HG03108 (cell line): ENCODE data around the gene PLEKHA7.
A peak's percentile ranks its signal among the peaks of the same experiment; 100 is the strongest.

Experiments
- ATAC-seq: cut with Tn5 transposase; IDR thresholded peaks from one replicate; pipeline ENCODE4 v1.9.1; 2021; ENCODE audit warnings: moderate library complexity; ENCODE audit not compliant: unreplicated experiment

Gene PLEKHA7

DNA sequence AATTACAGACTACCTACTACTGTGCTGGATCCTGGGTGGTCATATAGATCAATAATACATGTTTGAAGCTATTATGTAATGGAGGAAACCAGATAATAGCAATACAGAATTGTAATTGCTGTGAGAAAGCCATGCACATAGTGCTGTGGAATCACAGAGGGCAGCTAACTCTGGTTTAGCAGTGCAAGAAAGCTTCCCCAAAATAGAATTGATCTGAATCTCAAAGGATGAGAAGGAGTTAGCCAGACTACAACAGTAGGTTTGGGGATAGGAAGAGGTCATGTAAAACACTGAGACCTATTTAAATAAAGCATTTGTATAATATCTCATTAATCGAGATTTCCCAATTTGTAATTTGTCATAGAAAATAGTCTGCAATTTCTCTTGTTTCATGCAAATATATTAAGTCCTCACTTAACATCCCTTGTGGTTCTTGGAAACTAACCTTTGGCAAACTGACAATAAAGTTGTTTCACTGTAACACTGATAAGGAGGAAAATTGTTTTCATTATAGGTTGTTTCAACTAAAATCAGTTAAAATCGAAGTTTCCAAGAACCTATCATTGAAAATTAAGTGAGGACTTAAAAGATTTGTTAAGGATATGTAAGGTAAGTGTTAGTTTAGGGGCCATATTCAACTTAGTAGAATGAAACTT is 268.1 kb downstream of the PLEKHA7 start:
- ATAC-seq = no peak

DNA sequence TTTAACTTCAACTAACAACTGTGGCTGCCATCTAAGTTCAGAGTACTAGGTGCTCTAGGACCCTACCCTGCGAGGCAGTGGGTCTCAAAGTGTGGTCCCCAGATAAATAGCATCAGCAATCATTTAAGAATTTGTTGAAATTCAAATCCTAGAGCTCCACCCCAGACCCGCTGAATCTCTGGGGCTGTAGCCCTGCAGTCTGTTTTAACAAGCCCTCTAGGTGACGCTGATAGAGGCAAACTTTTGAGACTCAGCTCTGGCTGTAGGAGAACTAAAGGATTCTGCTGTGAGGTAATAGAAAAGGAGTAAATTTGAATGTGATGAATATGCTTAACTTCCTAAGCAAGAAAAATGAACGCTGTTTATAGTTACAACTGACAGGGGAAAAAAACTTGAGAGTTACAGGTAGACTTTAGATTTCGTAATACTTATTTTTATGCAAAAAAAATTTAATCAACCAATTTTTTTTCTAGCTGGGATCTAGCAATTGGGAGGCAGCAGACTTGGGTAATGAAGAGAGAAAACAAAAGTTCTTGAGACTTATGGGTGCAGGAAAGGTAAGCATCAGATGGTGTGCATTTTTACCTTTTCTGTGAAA is 270.0 kb downstream of the PLEKHA7 start:
- ATAC-seq = no peak

DNA sequence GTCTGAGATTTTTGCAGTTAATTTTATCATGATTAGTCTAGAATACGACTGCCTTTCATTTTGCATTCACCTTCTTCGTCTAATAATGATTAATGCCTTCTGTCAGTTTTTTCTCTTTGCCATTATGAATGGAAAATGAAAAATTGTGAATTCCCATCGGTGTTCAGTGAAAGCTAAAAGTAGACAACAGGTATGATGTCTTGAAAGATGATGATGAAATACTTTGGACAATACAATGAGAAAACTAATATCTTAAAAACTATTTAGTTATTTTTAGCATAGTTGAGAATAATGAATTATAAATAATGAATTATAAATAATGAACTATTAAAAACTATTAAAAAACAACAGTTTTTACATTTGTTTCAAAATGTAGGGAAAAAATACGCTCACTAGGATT is 270.7 kb downstream of the PLEKHA7 start:
- no peak for ATAC-seq

DNA sequence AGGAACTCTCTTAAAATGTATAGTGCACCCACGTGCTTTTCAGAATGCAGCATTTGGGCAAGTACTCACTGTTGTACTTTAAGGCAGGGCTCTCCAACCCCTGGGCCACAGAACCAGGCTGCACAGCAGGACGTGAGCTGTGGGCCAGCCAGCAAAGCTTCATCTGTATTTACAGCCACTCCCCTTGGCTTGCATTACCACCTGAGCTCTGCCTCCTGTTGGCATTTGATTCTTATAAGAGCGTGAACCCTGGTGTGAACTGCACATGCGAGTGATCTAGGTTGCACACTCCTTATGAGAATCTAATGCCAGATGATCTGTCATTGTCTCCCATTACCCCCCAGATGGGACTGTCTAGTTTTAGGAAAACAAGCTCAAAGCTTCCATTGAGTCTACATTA is 272.7 kb downstream of the PLEKHA7 start:
- no peak for ATAC-seq

DNA sequence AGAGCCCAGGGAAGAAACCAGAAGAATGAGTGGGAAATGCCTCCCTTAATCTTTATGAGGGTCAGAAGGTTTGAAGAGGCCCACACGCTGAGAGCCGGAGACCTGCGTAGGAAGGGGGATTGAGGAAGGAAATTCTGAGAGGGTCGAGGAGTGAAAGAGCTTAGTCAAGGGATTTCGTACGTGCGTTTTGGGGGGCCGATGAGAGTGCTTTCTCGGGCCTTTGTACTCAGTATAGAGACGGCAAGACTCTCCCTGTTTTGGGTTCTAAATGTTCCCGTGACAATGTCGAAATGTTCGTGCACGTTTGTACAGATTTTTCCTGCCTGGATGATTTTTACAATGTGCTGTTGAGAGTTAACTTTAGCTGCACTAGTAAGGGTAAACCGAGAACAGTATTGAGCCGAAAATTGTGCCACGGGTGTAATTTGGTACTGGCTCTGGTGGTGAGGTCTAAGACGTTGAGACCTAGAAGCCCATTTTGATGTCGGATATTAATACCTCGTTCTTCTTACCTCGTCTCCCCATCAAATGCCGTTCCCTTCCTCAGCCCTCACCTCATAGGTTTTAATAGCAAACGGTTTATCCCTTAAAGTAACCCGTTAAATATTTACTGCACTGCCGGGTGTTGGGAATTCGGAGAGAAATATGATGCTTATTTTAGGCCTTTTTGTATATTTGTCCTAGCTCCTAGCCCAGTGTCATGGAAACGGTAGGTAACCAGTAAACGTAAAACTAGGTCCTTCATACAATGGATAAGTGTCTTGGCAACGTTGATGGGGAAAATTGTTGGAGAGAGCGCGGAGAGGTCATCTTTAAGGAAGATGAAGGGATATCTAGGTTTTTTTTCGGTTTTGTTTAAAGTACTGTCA is 275.0 kb downstream of the PLEKHA7 start:
- ATAC-seq = no peak

DNA sequence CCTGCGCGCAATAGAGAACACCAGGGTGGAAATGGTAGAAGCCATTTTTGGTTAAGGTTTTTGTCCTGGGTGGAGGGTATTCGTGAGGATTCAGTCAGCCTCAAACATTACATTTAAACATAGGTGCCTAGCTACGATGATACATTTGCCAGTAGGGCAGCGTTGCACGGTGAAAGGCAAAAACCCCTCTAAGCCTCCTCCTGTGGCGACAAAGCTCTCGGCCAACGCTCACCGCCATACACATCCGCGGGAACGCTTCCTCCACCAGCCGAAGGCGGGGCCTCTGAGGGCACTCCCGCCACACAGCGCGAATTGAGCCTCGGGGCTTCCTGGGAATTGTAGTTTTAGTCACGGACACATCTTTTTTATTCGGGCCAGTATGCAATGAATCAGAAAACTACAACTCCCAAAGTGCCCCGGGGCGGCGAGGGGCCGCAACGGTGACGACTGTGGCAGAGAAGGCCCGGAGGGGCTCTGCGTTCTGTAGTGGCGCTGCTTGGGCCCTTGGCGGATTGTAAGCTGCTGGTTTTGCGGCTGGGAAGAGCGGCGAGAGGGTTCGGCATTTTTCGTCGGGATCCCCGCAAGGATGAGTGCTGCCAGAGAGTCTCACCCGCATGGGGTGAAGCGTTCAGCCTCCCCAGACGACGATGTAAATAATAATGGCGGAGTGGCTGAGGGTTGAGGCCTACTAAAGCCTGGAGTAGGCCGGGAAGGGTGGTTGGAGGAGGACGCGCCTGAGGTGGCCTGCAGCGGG is 275.8 kb downstream of the PLEKHA7 start, which contains the start of gene C11orf58:
Gene C11orf58 (plus strand): TSS at position 455 of the 754 bp plus-strand sequence. CDS start 132 bp downstream, at position 587.
- ATAC-seq = peak; percentile 99

DNA sequence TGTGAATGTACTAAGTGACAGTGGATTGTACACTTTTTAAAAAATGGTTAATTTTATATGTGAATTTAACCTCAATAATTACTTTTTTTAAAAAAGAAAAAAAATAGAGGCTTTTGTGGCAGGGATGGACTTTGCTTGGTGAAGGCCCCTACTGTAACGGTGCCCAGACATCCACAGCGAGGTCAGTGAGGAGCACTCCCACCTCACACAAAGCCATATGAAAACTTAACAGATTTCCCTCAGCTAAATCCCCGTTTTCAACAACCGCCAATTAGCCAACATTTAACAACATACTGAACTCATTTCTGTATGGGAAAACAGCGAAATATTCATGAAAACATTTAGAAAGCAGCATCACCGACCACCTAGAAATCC is 276.4 kb downstream of the PLEKHA7 start:
- no peak for ATAC-seq
